ENCODE data around the gene BLACAT1. TPM values are rescaled to one million over a fixed set of nuclear protein-coding genes. Genes with fewer than 3 reads are reported as not detected.

BLACAT1 gene
- total RNA-seq, 1 experiment from 2014 or later: 13.5 TPM

DNA sequence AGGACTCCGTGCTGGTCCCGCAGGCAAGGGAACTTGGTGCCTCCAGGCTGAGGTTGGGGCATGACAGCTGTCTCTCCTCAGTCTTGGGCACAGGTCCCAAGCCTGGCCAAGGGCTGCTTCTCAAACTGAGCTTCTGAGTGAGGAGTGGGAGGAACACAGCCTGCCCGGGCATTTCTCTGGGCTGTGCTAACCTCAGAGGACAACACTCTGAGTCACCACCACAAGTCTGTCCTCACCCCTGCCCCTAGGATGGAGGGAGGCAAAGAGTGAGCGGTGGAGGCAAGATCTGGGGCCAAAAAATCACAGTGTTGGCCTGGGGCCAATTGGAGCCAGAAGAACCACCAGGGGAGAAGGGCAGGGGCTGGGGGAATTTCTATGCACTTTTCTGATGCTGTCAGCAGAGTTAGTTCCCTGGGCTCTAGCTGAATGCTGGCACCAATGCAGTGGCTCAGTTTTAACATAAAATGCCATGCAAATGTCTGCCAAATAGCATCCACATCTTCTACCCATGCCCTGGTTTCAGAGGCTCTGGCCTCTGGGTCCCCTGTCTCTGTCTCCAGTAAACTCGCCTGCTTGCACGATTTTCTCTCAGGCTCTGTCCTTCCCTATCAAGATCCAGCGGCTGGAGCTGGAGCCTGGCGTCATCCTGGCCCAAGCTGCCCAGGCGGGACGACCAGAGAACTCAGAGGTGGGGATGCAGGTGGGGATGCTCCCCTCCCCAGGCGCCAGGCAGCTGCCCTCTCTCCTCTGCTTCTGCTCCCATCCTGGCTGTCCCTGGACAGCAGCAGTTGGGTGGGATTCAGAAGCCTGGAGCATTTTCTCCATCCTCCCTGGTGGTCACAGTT, 37.6 kb upstream of the BLACAT1 start:
- no peak overlapping the region for H3K27ac ChIP-seq
- H4K20me1 ChIP-seq (ENCODE audit: insufficient read depth): no peaks in the 10 kb centered on the region
- H2AFZ ChIP-seq: no peak overlapping the region
- H3K9me3 ChIP-seq (ENCODE audit: insufficient read depth, low read depth): no peaks in the 10 kb centered on the region
- DNase-seq: peak; percentile 63 to 66
- no peaks in the 10 kb centered on the region for H3K36me3 ChIP-seq (ENCODE audit: low read depth)
- ChIA-PET CTCF (interaction anchor here (0.6 to 0.7 kb wide), 4 partner anchors 14 to 1107 kb away, joined by 4 to 12 read pairs (median 6); no protein-coding TSS in a partner anchor), POLR2A (ENCODE audit: unreplicated experiment) (interaction anchor here (0.6 kb wide), 1 partner anchor 138 kb away, joined by 5 read pairs; no protein-coding TSS in a partner anchor)
- no peaks in the 10 kb centered on the region for H3K9me2 ChIP-seq (ENCODE audit: insufficient read depth)
- peaks cover 3% of the 10 kb centered on the region; the same call in 1 of the 2 replicates for H3F3A ChIP-seq (ENCODE audit: insufficient read depth, low read depth)
- intact Hi-C loops (cut with micrococcal nuclease; ENCODE audit: unreplicated experiment): loop anchor here (1.0 to 2.0 kb wide), 2 partner anchors 11 to 23 kb away; partner anchors contain the start of gene CDK18
- no peak overlapping the region for H3K4me3 ChIP-seq
- no peaks in the 10 kb centered on the region for H3K27me3 ChIP-seq (ENCODE audit: insufficient read depth, low read depth)
- no peak for TF ChIP-seq EZH2 (IDR thresholded peaks at IDR 0.05; ENCODE audit: low read depth)
- TF ChIP-seq, protein P1, sequence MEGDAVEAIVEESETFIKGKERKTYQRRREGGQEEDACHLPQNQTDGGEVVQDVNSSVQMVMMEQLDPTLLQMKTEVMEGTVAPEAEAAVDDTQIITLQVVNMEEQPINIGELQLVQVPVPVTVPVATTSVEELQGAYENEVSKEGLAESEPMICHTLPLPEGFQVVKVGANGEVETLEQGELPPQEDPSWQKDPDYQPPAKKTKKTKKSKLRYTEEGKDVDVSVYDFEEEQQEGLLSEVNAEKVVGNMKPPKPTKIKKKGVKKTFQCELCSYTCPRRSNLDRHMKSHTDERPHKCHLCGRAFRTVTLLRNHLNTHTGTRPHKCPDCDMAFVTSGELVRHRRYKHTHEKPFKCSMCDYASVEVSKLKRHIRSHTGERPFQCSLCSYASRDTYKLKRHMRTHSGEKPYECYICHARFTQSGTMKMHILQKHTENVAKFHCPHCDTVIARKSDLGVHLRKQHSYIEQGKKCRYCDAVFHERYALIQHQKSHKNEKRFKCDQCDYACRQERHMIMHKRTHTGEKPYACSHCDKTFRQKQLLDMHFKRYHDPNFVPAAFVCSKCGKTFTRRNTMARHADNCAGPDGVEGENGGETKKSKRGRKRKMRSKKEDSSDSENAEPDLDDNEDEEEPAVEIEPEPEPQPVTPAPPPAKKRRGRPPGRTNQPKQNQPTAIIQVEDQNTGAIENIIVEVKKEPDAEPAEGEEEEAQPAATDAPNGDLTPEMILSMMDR (conservative IDR thresholded peaks at IDR 0.05): no peak
- H3K4me1 ChIP-seq (replicated peaks; ENCODE audit: insufficient read depth): peaks cover 20% of the 10 kb centered on the region
- no TSS peak for BruUV-seq (replicated peaks)
- H3K4me2 ChIP-seq: peak overlapping the region; percentile 48
- H3K79me2 ChIP-seq (ENCODE audit: low read depth): no peaks in the 10 kb centered on the region

DNA sequence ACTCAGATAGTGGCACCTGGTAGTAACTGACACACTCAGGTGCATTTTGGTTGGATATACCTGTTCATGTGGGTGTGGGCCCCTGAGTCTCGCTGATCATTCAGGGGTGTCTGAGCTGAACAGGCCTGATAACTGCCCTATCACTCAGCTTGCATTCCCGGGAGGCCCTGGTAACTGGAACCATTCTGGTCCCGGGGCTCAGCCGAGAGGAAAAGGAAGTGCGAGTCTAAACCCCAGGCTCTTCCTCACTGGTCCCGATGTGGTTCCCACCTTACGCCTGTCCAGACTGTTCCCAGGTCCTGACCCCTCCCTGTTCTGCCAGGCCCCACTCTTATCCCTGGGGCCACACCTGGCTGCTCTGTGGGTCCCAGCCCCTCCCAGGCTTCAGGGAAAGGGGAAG, 36.9 kb upstream of the BLACAT1 start:
- Histone ChIP-seq H3K9me2 (ENCODE audit: insufficient read depth) (no peaks in the 10 kb centered on the region), H3K4me2 (peak overlapping the region; percentile 48), H3K9me3 (ENCODE audit: insufficient read depth, low read depth) (no peaks in the 10 kb centered on the region), H3F3A (ENCODE audit: insufficient read depth, low read depth) (peaks cover 3% of the 10 kb centered on the region; the same call in 1 of the 2 replicates), H4K20me1 (ENCODE audit: insufficient read depth) (no peaks in the 10 kb centered on the region), H3K27ac (no peak overlapping the region), H3K4me1 (replicated peaks; ENCODE audit: insufficient read depth) (peaks cover 20% of the 10 kb centered on the region), H3K79me2 (ENCODE audit: low read depth) (no peaks in the 10 kb centered on the region), H2AFZ (no peak overlapping the region), H3K36me3 (ENCODE audit: low read depth) (no peaks in the 10 kb centered on the region), H3K27me3 (ENCODE audit: insufficient read depth, low read depth) (no peaks in the 10 kb centered on the region), H3K4me3 (no peak overlapping the region)
- TF ChIP-seq EZH2 (IDR thresholded peaks at IDR 0.05; ENCODE audit: low read depth): no peak
- TF ChIP-seq, protein P1 (conservative IDR thresholded peaks at IDR 0.05): no peak
- DNase-seq: no peak
- intact Hi-C loops (cut with micrococcal nuclease; ENCODE audit: unreplicated experiment): loop anchor here (1.0 to 2.0 kb wide), 2 partner anchors 12 to 24 kb away; partner anchors contain the start of gene CDK18
- no TSS peak for BruUV-seq (replicated peaks)
- POLR2A ChIA-PET (ENCODE audit: unreplicated experiment): no interaction called here
- CTCF ChIA-PET: interaction anchor here (0.6 kb wide), 1 partner anchor 13 kb away, joined by 4 read pairs; no protein-coding TSS in a partner anchor

DNA sequence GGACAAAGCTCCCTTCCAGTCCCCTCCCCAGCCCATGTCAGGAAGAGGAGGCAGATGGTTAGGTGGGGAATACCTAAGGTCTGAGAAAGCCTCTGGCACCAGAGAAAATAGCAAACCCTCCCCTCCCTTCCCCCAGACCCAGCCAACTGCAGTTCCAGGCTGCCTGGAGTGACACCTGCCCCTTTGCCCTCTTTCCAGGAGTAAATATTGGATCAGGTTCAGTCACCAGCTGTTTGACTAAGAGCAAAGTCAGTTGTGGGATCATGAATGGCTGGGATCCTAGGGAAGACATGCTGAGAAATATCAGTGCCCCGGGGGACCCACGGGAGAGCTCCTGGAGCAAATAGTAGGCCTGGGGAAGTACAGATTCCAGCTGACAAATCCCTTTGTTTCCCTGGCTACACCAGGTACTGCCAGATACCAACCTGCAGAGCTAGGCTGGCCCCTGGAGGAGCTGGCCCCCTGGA, 36.4 kb upstream of the BLACAT1 start:
- Histone ChIP-seq H3K27ac (no peak overlapping the region), H3K79me2 (ENCODE audit: low read depth) (no peaks in the 10 kb centered on the region), H3K4me3 (no peak overlapping the region), H3K4me2 (peak overlapping the region; percentile 48), H2AFZ (no peak overlapping the region), H3F3A (ENCODE audit: insufficient read depth, low read depth) (peaks cover 3% of the 10 kb centered on the region; the same call in 1 of the 2 replicates), H3K36me3 (ENCODE audit: low read depth) (no peaks in the 10 kb centered on the region), H3K27me3 (ENCODE audit: insufficient read depth, low read depth) (no peaks in the 10 kb centered on the region), H4K20me1 (ENCODE audit: insufficient read depth) (no peaks in the 10 kb centered on the region), H3K9me2 (ENCODE audit: insufficient read depth) (no peaks in the 10 kb centered on the region), H3K4me1 (replicated peaks; ENCODE audit: insufficient read depth) (peaks cover 20% of the 10 kb centered on the region), H3K9me3 (ENCODE audit: insufficient read depth, low read depth) (no peaks in the 10 kb centered on the region)
- no peak for DNase-seq
- POLR2A ChIA-PET (ENCODE audit: unreplicated experiment): no interaction called here
- intact Hi-C loops (cut with micrococcal nuclease; ENCODE audit: unreplicated experiment): loop anchor here (2.0 kb wide), 1 partner anchor 25 kb away; no protein-coding TSS in a partner anchor
- CTCF ChIA-PET: interaction anchor here (0.6 to 0.7 kb wide), 2 partner anchors 33 to 1222 kb away, joined by 3 read pairs; no protein-coding TSS in a partner anchor
- no peak for TF ChIP-seq EZH2 (IDR thresholded peaks at IDR 0.05; ENCODE audit: low read depth)
- TF ChIP-seq, protein P1 (conservative IDR thresholded peaks at IDR 0.05): no peak
- no TSS peak for BruUV-seq (replicated peaks)
